ENCODE results near the gene MEI4. TPM values are rescaled to one million over a fixed set of nuclear protein-coding genes. Genes with fewer than 3 reads are reported as not detected.

Gene MEI4, protein sequence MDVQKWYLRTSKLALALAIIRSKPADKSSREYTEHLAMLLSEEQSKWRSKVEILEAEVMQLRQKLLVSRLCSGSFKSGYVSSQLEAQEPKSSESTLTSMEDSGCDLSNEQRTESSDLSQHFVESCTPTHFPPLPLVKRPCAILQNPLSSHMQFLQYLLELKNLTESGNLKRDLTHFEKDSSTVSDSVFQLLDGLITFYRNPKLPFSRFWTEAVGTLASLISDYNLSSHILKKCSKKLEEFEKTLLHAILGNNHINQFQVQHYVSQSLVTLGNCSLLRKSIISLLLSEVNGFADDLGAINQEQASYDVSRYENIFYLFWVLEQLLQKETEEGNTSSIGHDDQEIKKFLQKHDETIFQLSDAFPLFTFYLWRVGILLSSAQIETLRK
- total RNA-seq, result not detected in 2 replicates

DNA sequence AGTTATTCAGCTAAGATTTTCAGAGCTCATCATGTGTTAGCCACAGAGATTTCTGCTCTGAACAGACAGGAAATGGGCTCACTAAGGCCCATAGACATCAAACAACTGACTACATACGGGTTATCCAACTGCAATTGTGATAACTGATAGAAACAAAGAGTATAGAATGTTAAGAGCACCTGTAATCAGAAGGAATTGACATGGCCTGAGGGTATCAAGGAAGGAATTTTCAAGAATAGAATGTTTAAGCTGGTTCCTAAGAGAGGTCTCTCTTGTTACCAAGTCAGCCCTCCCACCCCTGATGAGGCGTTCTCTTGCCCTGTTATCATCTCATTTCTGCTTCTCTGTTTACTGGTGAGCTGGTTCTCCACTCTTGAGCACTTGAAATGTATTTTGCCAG lies at the start of gene MEI4:
Gene MEI4 (plus strand): TSS at position 301 of the 400 bp plus-strand sequence. CDS start 37,633 bp downstream, outside the sequence.

Other genes with a start within 250 kb of the MEI4 start
- under 0.01 and 2.7 TPM in 2 replicates for gene HTR1B, start 189.5 kb upstream of the MEI4 start, total RNA-seq

Measured in smooth muscle cell of the umbilical artery (primary cell).